GM12878 (cell line): ENCODE results near the gene ZER1.

Source experiments
- CHD1 ChIP-seq: IDR thresholded peaks from 2 replicates; pipeline ENCODE4 v1.6.1; 2012; ENCODE audit warnings: low read depth, low read length, improper control_type of control experiment
- EZH2 ChIP-seq: IDR thresholded peaks from 2 replicates; pipeline ENCODE4 v1.6.1; 2012; ENCODE audit warnings: low read depth, mild to moderate bottlenecking, control low read depth, inconsistent platforms, low read length, borderline replicate concordance; ENCODE audit not compliant: control insufficient read depth
- NR2F1 ChIP-seq: fragments of 450-650 bp; conservative IDR thresholded peaks from 2 replicates; pipeline ENCODE4 v1.6.1; 2017; ENCODE audit warnings: mild to moderate bottlenecking
- RELA ChIP-seq: fragments of 450-650 bp; IDR thresholded peaks from 2 replicates; pipeline ENCODE4 v1.8.0; 2014; ENCODE audit warnings: borderline replicate concordance; ENCODE audit not compliant: partially characterized antibody
- SUZ12 ChIP-seq: fragments of 200-600 bp; sonication (generic); IDR thresholded peaks from one replicate; pipeline ENCODE4 v1.6.1; 2018; ENCODE audit warnings: antibody characterized with exemption, mild to moderate bottlenecking; ENCODE audit not compliant: unreplicated experiment
- ZNF207 ChIP-seq: fragments of 450-650 bp; IDR thresholded peaks from 2 replicates; pipeline ENCODE4 v1.6.1; 2014; ENCODE audit warnings: antibody characterized with exemption, mild to moderate bottlenecking, borderline replicate concordance
- TF ChIP-seq, protein P1 (sequence below): fragments of 450-650 bp; IDR thresholded peaks from 2 replicates; pipeline ENCODE4 v1.6.1; 2017; ENCODE audit warnings: mild to moderate bottlenecking

GRCh38 chr9:128728298-128728697 lies 43.4 kb downstream of the ZER1 start:
- TF ChIP-seq EZH2 = no peak
- no peak for TF ChIP-seq RELA
- no peak for TF ChIP-seq CHD1
- TF ChIP-seq, protein P1, sequence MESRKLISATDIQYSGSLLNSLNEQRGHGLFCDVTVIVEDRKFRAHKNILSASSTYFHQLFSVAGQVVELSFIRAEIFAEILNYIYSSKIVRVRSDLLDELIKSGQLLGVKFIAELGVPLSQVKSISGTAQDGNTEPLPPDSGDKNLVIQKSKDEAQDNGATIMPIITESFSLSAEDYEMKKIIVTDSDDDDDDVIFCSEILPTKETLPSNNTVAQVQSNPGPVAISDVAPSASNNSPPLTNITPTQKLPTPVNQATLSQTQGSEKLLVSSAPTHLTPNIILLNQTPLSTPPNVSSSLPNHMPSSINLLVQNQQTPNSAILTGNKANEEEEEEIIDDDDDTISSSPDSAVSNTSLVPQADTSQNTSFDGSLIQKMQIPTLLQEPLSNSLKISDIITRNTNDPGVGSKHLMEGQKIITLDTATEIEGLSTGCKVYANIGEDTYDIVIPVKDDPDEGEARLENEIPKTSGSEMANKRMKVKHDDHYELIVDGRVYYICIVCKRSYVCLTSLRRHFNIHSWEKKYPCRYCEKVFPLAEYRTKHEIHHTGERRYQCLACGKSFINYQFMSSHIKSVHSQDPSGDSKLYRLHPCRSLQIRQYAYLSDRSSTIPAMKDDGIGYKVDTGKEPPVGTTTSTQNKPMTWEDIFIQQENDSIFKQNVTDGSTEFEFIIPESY = no peak
- TF ChIP-seq NR2F1 = no peak
- no peak for TF ChIP-seq ZNF207
- no peak for TF ChIP-seq SUZ12
